22Rv1 (cell line): Measurements from ENCODE around the gene SH3D19.

Experiments used
- H3K27ac ChIP-seq: fragments of 450-650 bp; 2 replicates; pipeline ENCODE4 v1.5.1; 2017
- CTCF ChIP-seq: fragments of 450-650 bp; IDR thresholded peaks from 2 replicates; pipeline ENCODE4 v1.5.1; 2017; ENCODE audit warnings: mild to moderate bottlenecking
- ZFX ChIP-seq: fragments of 450-650 bp; IDR thresholded peaks from 2 replicates; pipeline ENCODE4 v1.6.1; 2017; ENCODE audit warnings: antibody characterized with exemption, borderline replicate concordance

The SH3D19 gene

DNA sequence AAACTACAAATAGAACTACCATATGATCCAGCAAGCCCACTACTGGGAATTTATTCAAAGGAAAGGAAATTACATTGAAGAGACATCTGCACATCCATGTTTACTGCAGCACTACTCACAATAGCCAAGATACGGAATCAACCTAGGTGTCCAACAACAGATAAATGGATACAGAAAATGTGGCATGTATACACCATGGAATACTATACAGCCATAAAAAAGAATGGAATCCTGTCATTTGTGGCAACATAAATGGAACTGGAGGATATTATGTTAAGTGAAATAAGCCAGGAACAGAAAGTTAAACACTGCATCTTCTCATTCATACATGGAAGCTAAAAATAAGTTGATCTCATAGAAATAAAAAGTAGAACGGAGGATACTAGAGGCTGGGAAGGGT is 167.9 kb downstream of the SH3D19 start:
- no peak overlapping the region for H3K27ac ChIP-seq
- no peak for TF ChIP-seq CTCF
- TF ChIP-seq ZFX: no peak

DNA sequence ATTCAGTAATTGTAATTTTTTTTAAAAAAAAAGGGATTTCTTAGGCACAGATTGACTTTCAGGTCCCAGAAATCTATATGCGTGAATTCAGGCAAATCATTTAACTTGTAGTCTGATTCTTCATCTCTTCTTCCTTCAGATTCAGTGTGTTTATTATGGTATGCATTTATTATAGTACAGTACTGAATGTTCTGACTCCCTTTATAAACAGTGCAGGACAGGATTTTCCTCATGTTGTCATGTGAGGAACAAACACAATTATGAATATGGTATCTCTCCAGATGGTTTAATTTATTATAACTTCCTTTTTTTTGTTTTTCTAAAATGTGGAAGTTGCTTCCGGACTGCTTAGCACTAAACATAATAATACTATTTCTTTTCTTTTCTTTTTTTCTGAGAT is 171.8 kb downstream of the SH3D19 start:
- no peak overlapping the region for H3K27ac ChIP-seq
- no peak for TF ChIP-seq CTCF

DNA sequence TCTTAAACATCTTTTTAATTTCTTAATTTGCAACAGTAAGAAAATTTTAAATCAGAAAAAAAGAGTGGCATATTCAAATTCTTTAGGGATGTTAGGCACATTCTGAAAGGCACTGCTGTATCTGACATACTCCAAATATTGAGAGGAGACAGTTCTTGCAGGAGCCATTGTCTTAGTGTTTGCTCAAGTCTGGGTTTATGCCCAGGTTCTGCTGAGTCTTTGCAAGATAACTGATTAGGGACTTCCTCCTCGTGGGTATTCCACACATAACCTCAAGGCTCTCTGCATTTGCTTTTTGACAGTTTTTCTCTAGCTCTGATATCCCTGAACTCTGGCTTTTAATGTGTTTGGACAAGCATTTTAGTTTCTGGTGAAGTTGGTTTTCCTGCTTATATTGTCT is 173.4 kb downstream of the SH3D19 start:
- TF ChIP-seq ZFX (no peak), CTCF (no peak)
- no peak overlapping the region for H3K27ac ChIP-seq

DNA sequence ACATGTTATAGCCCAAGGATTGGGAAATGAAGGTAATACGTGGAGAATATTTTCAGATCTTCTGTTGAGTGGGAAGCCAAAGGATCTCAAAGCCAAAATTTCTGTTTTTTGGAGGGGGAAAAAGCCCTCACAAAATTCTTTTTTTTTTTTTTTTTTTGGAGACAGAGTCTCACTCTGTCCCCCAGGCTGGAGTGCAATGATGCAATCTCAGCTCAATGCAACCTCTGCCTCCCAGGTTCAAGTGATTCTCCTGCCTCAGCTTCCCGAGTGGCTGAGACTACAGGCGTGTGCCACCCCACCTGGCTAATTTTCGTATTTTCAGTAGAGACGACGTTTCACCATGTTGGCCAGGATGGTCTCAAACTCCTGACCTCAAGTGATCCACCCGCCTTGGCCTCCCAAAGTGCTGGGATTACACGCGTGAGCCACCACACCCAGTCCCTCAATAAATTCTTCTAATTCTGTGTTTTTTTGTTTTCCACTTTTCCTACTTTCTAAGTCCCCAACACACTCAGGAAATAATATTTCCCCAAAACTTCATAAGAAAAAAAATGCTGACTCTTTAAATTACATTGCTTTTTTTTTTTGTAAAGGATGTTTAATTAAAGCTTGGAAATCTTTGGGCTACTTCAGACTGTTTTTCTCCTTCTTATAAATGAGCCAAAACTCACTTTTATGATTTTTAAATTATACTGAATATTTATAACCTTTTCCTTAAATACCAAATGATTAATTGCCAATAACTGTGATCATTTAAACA is 174.4 kb downstream of the SH3D19 start:
- TF ChIP-seq ZFX (no peak), CTCF (no peak)
- no peak overlapping the region for H3K27ac ChIP-seq

DNA sequence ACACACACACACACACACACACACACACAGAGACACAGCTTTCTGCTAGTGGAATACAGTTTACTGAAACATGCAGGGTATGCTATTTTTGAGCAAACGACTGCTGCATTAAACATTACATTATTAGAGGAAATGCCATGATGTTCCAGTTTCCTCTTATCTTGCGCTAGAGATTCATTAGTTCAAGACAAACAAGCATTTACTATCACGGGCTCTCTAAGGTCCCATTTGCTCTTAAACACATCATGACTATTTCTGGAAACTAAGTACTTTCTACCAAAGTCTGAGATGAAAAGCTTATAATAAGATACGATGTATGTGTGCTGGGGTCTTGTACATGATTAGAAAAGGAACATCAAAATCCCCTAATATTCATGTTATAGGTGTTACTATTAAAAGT is 177.1 kb downstream of the SH3D19 start:
- H3K27ac ChIP-seq: no peak overlapping the region
- TF ChIP-seq ZFX: no peak
- TF ChIP-seq CTCF: no peak

GRCh38 chr4:151147000-151147399 is 178.4 kb downstream of the SH3D19 start:
- TF ChIP-seq CTCF (no peak), ZFX (no peak)
- no peak overlapping the region for H3K27ac ChIP-seq

- TF ChIP-seq ZFX (no peak), CTCF (no peak)
- no peak overlapping the region for H3K27ac ChIP-seq
These were observed 180.9 kb downstream of the SH3D19 start for GRCh38 chr4:151144329-151145072.
